IgD-negative memory B cell (primary cell): ENCODE results near the gene IRX4. TPM values are rescaled to one million over a fixed set of nuclear protein-coding genes. Genes with fewer than 3 reads are reported as not detected.

Experiments used
- H3K27ac Mint-ChIP-seq, 3 donors: one replicate each; pipeline ENCODE4 v1.8.0; 2020 to 2022; ENCODE audit warnings: mild to moderate bottlenecking in 3 of 3, mixed read lengths in 3 of 3, moderate library complexity in 1 of 3
- H3K27me3 Mint-ChIP-seq: one replicate; pipeline ENCODE4 v1.8.0; 2021; ENCODE audit warnings: mixed read lengths
- H3K36me3 Mint-ChIP-seq: one replicate; pipeline ENCODE4 v1.8.0; 2020; ENCODE audit warnings: mild to moderate bottlenecking, mixed read lengths
- H3K4me1 Mint-ChIP-seq, 3 donors: one replicate each; pipeline ENCODE4 v1.8.0; 2020 to 2022; ENCODE audit warnings: mixed read lengths in 3 of 3, mild to moderate bottlenecking in 1 of 3
- H3K4me3 Mint-ChIP-seq, 4 donors: one replicate each; pipeline ENCODE4 v1.8.0; 2020 to 2022; ENCODE audit warnings: mild to moderate bottlenecking in 4 of 4, mixed read lengths in 4 of 4, moderate library complexity in 3 of 4
- H3K9me3 Mint-ChIP-seq, 3 donors: one replicate each; pipeline ENCODE4 v1.8.0; 2020 to 2021; ENCODE audit warnings: mixed read lengths in 3 of 3, mild to moderate bottlenecking in 1 of 3
- polyA plus RNA-seq: library from polyadenylated mRNA; unstranded; fragments of 300-500 nt; fragmentation: Illumina TruSeq; gene quantifications from one replicate; pipeline ENCODE4 v1.2.3, GENCODE V29; 2021

The IRX4 gene
- polyA plus RNA-seq, 1 donor from 2014 or later: not detected

GRCh38 chr5:1840071-1840547 is 42.6 kb downstream of the IRX4 start:
- no peak overlapping the region for H3K4me3 Mint-ChIP-seq
- no peak overlapping the region for H3K27ac Mint-ChIP-seq
- no peaks in the 10 kb centered on the region for H3K9me3 Mint-ChIP-seq
- no peaks in the 10 kb centered on the region for H3K36me3 Mint-ChIP-seq
- no peaks in the 10 kb centered on the region for H3K4me1 Mint-ChIP-seq
- peaks cover 18% of the 10 kb centered on the region for H3K27me3 Mint-ChIP-seq

GRCh38 chr5:1838013-1838412 is 44.7 kb downstream of the IRX4 start:
- Mint-ChIP-seq H3K4me3 (no peak overlapping the region), H3K36me3 (no peaks in the 10 kb centered on the region), H3K9me3 (no peaks in the 10 kb centered on the region), H3K27me3 (peaks cover 19% of the 10 kb centered on the region), H3K4me1 (no peaks in the 10 kb centered on the region), H3K27ac (no peak overlapping the region)

- Mint-ChIP-seq H3K4me1 (no peaks in the 10 kb centered on the region), H3K9me3 (no peaks in the 10 kb centered on the region), H3K27me3 (peaks cover 19% of the 10 kb centered on the region), H3K27ac (no peak overlapping the region), H3K4me3 (no peak overlapping the region), H3K36me3 (no peaks in the 10 kb centered on the region)
Measured at GRCh38 chr5:1836891-1837880, 45.5 kb downstream of the IRX4 start.

- H3K27me3 Mint-ChIP-seq: peaks cover 14% of the 10 kb centered on the region
- no peaks in the 10 kb centered on the region for H3K36me3 Mint-ChIP-seq
- no peaks in the 10 kb centered on the region for H3K9me3 Mint-ChIP-seq
- H3K4me3 Mint-ChIP-seq: no peak overlapping the region
- no peaks in the 10 kb centered on the region for H3K4me1 Mint-ChIP-seq
- H3K27ac Mint-ChIP-seq: no peak overlapping the region
Measured at GRCh38 chr5:1836176-1836890, 46.4 kb downstream of the IRX4 start.

GRCh38 chr5:1835431-1835830 is 47.3 kb downstream of the IRX4 start:
- Mint-ChIP-seq H3K4me1 (peaks cover 0 to 2% (median 0%) of the 10 kb centered on the region in 3 donors), H3K36me3 (no peaks in the 10 kb centered on the region), H3K27me3 (peaks cover 12% of the 10 kb centered on the region), H3K4me3 (no peak overlapping the region), H3K9me3 (no peaks in the 10 kb centered on the region), H3K27ac (no peak overlapping the region)

- Mint-ChIP-seq H3K4me3 (no peak overlapping the region), H3K4me1 (peaks cover 0 to 2% (median 0%) of the 10 kb centered on the region in 3 donors), H3K27ac (no peak overlapping the region), H3K9me3 (no peaks in the 10 kb centered on the region), H3K27me3 (peaks cover 12% of the 10 kb centered on the region), H3K36me3 (peaks cover 4% of the 10 kb centered on the region)
Measured at GRCh38 chr5:1834721-1835429, 47.9 kb downstream of the IRX4 start.

GRCh38 chr5:1834022-1834551 is 48.6 kb downstream of the IRX4 start:
- Mint-ChIP-seq H3K36me3 (peaks cover 6% of the 10 kb centered on the region), H3K27ac (no peak overlapping the region), H3K27me3 (peaks cover 8% of the 10 kb centered on the region), H3K4me1 (peaks cover 0 to 2% (median 0%) of the 10 kb centered on the region in 3 donors), H3K4me3 (no peak overlapping the region), H3K9me3 (no peaks in the 10 kb centered on the region)

- Mint-ChIP-seq H3K27ac (peak overlapping the region in 1 of 3 donors; percentile 39), H3K27me3 (peaks cover 6% of the 10 kb centered on the region), H3K4me3 (no peak overlapping the region), H3K4me1 (peaks cover 0 to 2% (median 0%) of the 10 kb centered on the region in 3 donors), H3K9me3 (no peaks in the 10 kb centered on the region), H3K36me3 (peaks cover 6% of the 10 kb centered on the region)
Measured at GRCh38 chr5:1833264-1834021, 49.3 kb downstream of the IRX4 start.

GRCh38 chr5:1832511-1833250 is 50.0 kb downstream of the IRX4 start:
- Mint-ChIP-seq H3K9me3 (no peaks in the 10 kb centered on the region), H3K36me3 (peaks cover 6% of the 10 kb centered on the region), H3K27ac (no peak overlapping the region), H3K27me3 (peaks cover 6% of the 10 kb centered on the region), H3K4me1 (peaks cover 0 to 2% (median 0%) of the 10 kb centered on the region in 3 donors), H3K4me3 (no peak overlapping the region)

- Mint-ChIP-seq H3K27me3 (peaks cover 6% of the 10 kb centered on the region), H3K4me1 (peaks cover 0 to 2% (median 0%) of the 10 kb centered on the region in 3 donors), H3K9me3 (no peaks in the 10 kb centered on the region), H3K27ac (no peak overlapping the region), H3K36me3 (peaks cover 6% of the 10 kb centered on the region), H3K4me3 (no peak overlapping the region)
Measured at GRCh38 chr5:1831677-1832313, 50.9 kb downstream of the IRX4 start.

- Mint-ChIP-seq H3K27ac (no peak overlapping the region), H3K27me3 (peaks cover 6% of the 10 kb centered on the region), H3K4me3 (no peak overlapping the region), H3K9me3 (no peaks in the 10 kb centered on the region), H3K4me1 (peaks cover 0 to 2% (median 0%) of the 10 kb centered on the region in 3 donors), H3K36me3 (peaks cover 6% of the 10 kb centered on the region)
Measured at GRCh38 chr5:1831257-1831656, 51.5 kb downstream of the IRX4 start.

- Mint-ChIP-seq H3K36me3 (peaks cover 6% of the 10 kb centered on the region), H3K27ac (no peak overlapping the region), H3K4me3 (no peak overlapping the region), H3K9me3 (no peaks in the 10 kb centered on the region), H3K4me1 (peaks cover 0 to 2% (median 0%) of the 10 kb centered on the region in 3 donors), H3K27me3 (peaks cover 6% of the 10 kb centered on the region)
Measured at GRCh38 chr5:1830571-1831228, 52.0 kb downstream of the IRX4 start.
